ENCODE measurements around the gene SLC35A1.
"Not testable (repeated sequence)": the region's sequence is repeated elsewhere in the genome, so short reads cannot be mapped to it uniquely, and the experiment has no call there.

SLC35A1 gene

GRCh38 chr6:87484491-87484890, 11.7 kb downstream of the SLC35A1 start:
- no peak overlapping the region for H2AFZ ChIP-seq (ENCODE audit: insufficient read depth, low read length, poor library complexity)
- peaks cover 7 to 9% of the 10 kb centered on the region in 2 experiments for H3K4me1 ChIP-seq (ENCODE audit: control insufficient read depth in 1 of 2, insufficient read depth in 2 of 2, low read length in 2 of 2)
- no CpG with 5 or more reads among the region's 7 CpGs for WGBS (ENCODE audit: extremely low coverage, insufficient coverage, insufficient read length)

GRCh38 chr6:87487555-87487954, 14.8 kb downstream of the SLC35A1 start:
- H2AFZ ChIP-seq (ENCODE audit: insufficient read depth, low read length, poor library complexity): no peak overlapping the region
- no peak overlapping the region for H2BK120ac ChIP-seq (ENCODE audit: insufficient read depth, low read length, poor library complexity)
- H4K91ac ChIP-seq (ENCODE audit: low read depth, low read length): no peak overlapping the region
- peaks cover 5% of the 10 kb centered on the region for H3K79me1 ChIP-seq (ENCODE audit: low read length)
- H3K4ac ChIP-seq (ENCODE audit: low read depth, low read length): no peak overlapping the region
- H3K9me3 ChIP-seq (ENCODE audit: insufficient read depth, low read depth, low read length): peaks cover 4% of the 10 kb centered on the region
- DNase-seq: peak in 1 of 2 donors; percentile 19
- H3K23ac ChIP-seq (ENCODE audit: low read length): no peak overlapping the region
- no peak overlapping the region for H3K4me2 ChIP-seq (ENCODE audit: low read length)
- no peak overlapping the region for H2BK12ac ChIP-seq (ENCODE audit: low read length)
- no peak overlapping the region for H4K8ac ChIP-seq (ENCODE audit: low read depth, low read length)
- WGBS (ENCODE audit: extremely low coverage, insufficient coverage, insufficient read length): no CpG with 5 or more reads among the region's 4 CpGs
- H3K27ac ChIP-seq (ENCODE audit: low read depth, low read length): no peak overlapping the region
- H3K79me2 ChIP-seq (ENCODE audit: control insufficient read depth, insufficient read depth, low read length, poor library complexity): no peaks in the 10 kb centered on the region
- no peak overlapping the region for H3K18ac ChIP-seq (ENCODE audit: low read length)
- no peak overlapping the region for H2AK5ac ChIP-seq (ENCODE audit: low read length)
- no peak overlapping the region for H2BK5ac ChIP-seq (ENCODE audit: low read depth, low read length, poor library complexity)
- no peak overlapping the region for H3K14ac ChIP-seq (ENCODE audit: low read length)
- H3K4me1 ChIP-seq (ENCODE audit: control insufficient read depth in 1 of 2, insufficient read depth in 2 of 2, low read length in 2 of 2): peaks cover 7 to 9% of the 10 kb centered on the region in 2 experiments
- no peak overlapping the region for H4K12ac ChIP-seq (ENCODE audit: low read depth, low read length)
- H3K36me3 ChIP-seq (ENCODE audit: control insufficient read depth in 1 of 2, insufficient read depth in 2 of 2, low read length in 2 of 2): peaks cover 2 to 5% of the 10 kb centered on the region in 2 experiments
- H3K4me3 ChIP-seq (ENCODE audit: low read depth, low read length): no peak overlapping the region
- H3K9ac ChIP-seq (ENCODE audit: low read length): no peak overlapping the region
- no peaks in the 10 kb centered on the region for H3K27me3 ChIP-seq (ENCODE audit: insufficient read depth, low read length)

More at GRCh38 chr6:87484491-87484890, 11.7 kb downstream of the SLC35A1 start:
- Histone ChIP-seq H4K8ac (ENCODE audit: low read depth, low read length) (no peak overlapping the region), H4K12ac (ENCODE audit: low read depth, low read length) (no peak overlapping the region), H2AK5ac (ENCODE audit: low read length) (no peak overlapping the region), H3K79me1 (ENCODE audit: low read length) (peaks cover 5% of the 10 kb centered on the region), H3K9me3 (ENCODE audit: insufficient read depth, low read depth, low read length) (peaks cover 4% of the 10 kb centered on the region), H3K27me3 (ENCODE audit: insufficient read depth, low read length) (no peaks in the 10 kb centered on the region), H3K23ac (ENCODE audit: low read length) (no peak overlapping the region), H3K9ac (ENCODE audit: low read length) (no peak overlapping the region), H3K27ac (ENCODE audit: low read depth, low read length) (no peak overlapping the region), H3K18ac (ENCODE audit: low read length) (no peak overlapping the region), H3K4me3 (ENCODE audit: low read depth, low read length) (no peak overlapping the region), H3K4ac (ENCODE audit: low read depth, low read length) (no peak overlapping the region), H2BK120ac (ENCODE audit: insufficient read depth, low read length, poor library complexity) (no peak overlapping the region), H2BK5ac (ENCODE audit: low read depth, low read length, poor library complexity) (no peak overlapping the region), H4K91ac (ENCODE audit: low read depth, low read length) (no peak overlapping the region), H3K4me2 (ENCODE audit: low read length) (no peak overlapping the region), H3K14ac (ENCODE audit: low read length) (no peak overlapping the region), H3K79me2 (ENCODE audit: control insufficient read depth, insufficient read depth, low read length, poor library complexity) (no peaks in the 10 kb centered on the region), H3K36me3 (ENCODE audit: control insufficient read depth in 1 of 2, insufficient read depth in 2 of 2, low read length in 2 of 2) (peaks cover 2 to 5% of the 10 kb centered on the region in 2 experiments), H2BK12ac (ENCODE audit: low read length) (no peak overlapping the region)
- DNase-seq: peak; percentile 31 to 70

- not testable (repeated sequence) for H3K9me3 ChIP-seq (ENCODE audit: insufficient read depth, low read depth, low read length); H2AFZ ChIP-seq (ENCODE audit: insufficient read depth, low read length, poor library complexity); H2BK5ac ChIP-seq (ENCODE audit: low read depth, low read length, poor library complexity); H2BK12ac ChIP-seq (ENCODE audit: low read length); H3K4ac ChIP-seq (ENCODE audit: low read depth, low read length); H2AK5ac ChIP-seq (ENCODE audit: low read length); H3K79me2 ChIP-seq (ENCODE audit: control insufficient read depth, insufficient read depth, low read length, poor library complexity); H3K79me1 ChIP-seq (ENCODE audit: low read length); H4K12ac ChIP-seq (ENCODE audit: low read depth, low read length); H3K4me3 ChIP-seq (ENCODE audit: low read depth, low read length); H2BK120ac ChIP-seq (ENCODE audit: insufficient read depth, low read length, poor library complexity); H3K18ac ChIP-seq (ENCODE audit: low read length); H3K4me2 ChIP-seq (ENCODE audit: low read length); H3K14ac ChIP-seq (ENCODE audit: low read length); H3K4me1 ChIP-seq (ENCODE audit: control insufficient read depth in 1 of 2, insufficient read depth in 2 of 2, low read length in 2 of 2); DNase-seq; H3K27ac ChIP-seq (ENCODE audit: low read depth, low read length); H3K23ac ChIP-seq (ENCODE audit: low read length); H4K91ac ChIP-seq (ENCODE audit: low read depth, low read length); H4K8ac ChIP-seq (ENCODE audit: low read depth, low read length); H3K27me3 ChIP-seq (ENCODE audit: insufficient read depth, low read length); H3K9ac ChIP-seq (ENCODE audit: low read length); H3K36me3 ChIP-seq (ENCODE audit: control insufficient read depth in 1 of 2, insufficient read depth in 2 of 2, low read length in 2 of 2)
- no CpG with 5 or more reads among the region's 8 CpGs for WGBS (ENCODE audit: extremely low coverage, insufficient coverage, insufficient read length)
Observed at GRCh38 chr6:87489326-87489725, 16.6 kb downstream of the SLC35A1 start.

- H3K27me3 ChIP-seq (ENCODE audit: insufficient read depth, low read length): no peaks in the 10 kb centered on the region
- H3K27ac ChIP-seq (ENCODE audit: low read depth, low read length): no peak overlapping the region
- H3K23ac ChIP-seq (ENCODE audit: low read length): no peak overlapping the region
- no peaks in the 10 kb centered on the region for H3K79me1 ChIP-seq (ENCODE audit: low read length)
- H4K12ac ChIP-seq (ENCODE audit: low read depth, low read length): no peak overlapping the region
- H3K4me2 ChIP-seq (ENCODE audit: low read length): no peak overlapping the region
- no peak overlapping the region for H2AFZ ChIP-seq (ENCODE audit: insufficient read depth, low read length, poor library complexity)
- no peak overlapping the region for H3K4me3 ChIP-seq (ENCODE audit: low read depth, low read length)
- no CpG with 5 or more reads among the region's 8 CpGs for WGBS (ENCODE audit: extremely low coverage, insufficient coverage, insufficient read length)
- no peaks in the 10 kb centered on the region for H3K9me3 ChIP-seq (ENCODE audit: insufficient read depth, low read depth, low read length)
- H3K18ac ChIP-seq (ENCODE audit: low read length): no peak overlapping the region
- no peaks in the 10 kb centered on the region for H3K4me1 ChIP-seq (ENCODE audit: control insufficient read depth in 1 of 2, insufficient read depth in 2 of 2, low read length in 2 of 2)
- no peak for DNase-seq
- H4K8ac ChIP-seq (ENCODE audit: low read depth, low read length): no peak overlapping the region
- H2BK120ac ChIP-seq (ENCODE audit: insufficient read depth, low read length, poor library complexity): no peak overlapping the region
- no peak overlapping the region for H2BK12ac ChIP-seq (ENCODE audit: low read length)
- no peak overlapping the region for H3K9ac ChIP-seq (ENCODE audit: low read length)
- no peak overlapping the region for H4K91ac ChIP-seq (ENCODE audit: low read depth, low read length)
- no peak overlapping the region for H2BK5ac ChIP-seq (ENCODE audit: low read depth, low read length, poor library complexity)
- H3K4ac ChIP-seq (ENCODE audit: low read depth, low read length): no peak overlapping the region
- H2AK5ac ChIP-seq (ENCODE audit: low read length): no peak overlapping the region
- H3K36me3 ChIP-seq (ENCODE audit: control insufficient read depth in 1 of 2, insufficient read depth in 2 of 2, low read length in 2 of 2): peaks cover 0 to 3% of the 10 kb centered on the region in 2 experiments
- H3K79me2 ChIP-seq (ENCODE audit: control insufficient read depth, insufficient read depth, low read length, poor library complexity): no peaks in the 10 kb centered on the region
- H3K14ac ChIP-seq (ENCODE audit: low read length): no peak overlapping the region
Observed at GRCh38 chr6:87494761-87495422, 22.1 kb downstream of the SLC35A1 start.
